Thyroid gland (tissue), 4 donors: Measurements from ENCODE around the gene CCDC201. TPM values are rescaled to one million over a fixed set of nuclear protein-coding genes. Genes with fewer than 3 reads are reported as not detected.
"Not testable (repeated sequence)": the region's sequence is repeated elsewhere in the genome, so short reads cannot be mapped to it uniquely, and the experiment has no call there.

ENCODE experiments used
- DNase-seq, 2 donors: peaks; one replicate each; pipeline ENCODE4 v3.0.0-alpha.2; 2019
- H3K27ac ChIP-seq, 3 donors: fragments of 200-600 bp; sonication (generic); 1 replicate in 2 of 3; 2 replicates in 1 of 3; pipeline ENCODE4 v1.5.1; 2016 to 2019; ENCODE audit warnings: mild to moderate bottlenecking in 1 of 3, moderate library complexity in 1 of 3
- H3K27me3 ChIP-seq: fragments of 200-600 bp; sonication (generic); one replicate; pipeline ENCODE4 v1.5.1; 2019
- H3K36me3 ChIP-seq, 2 donors: fragments of 200-600 bp; sonication (generic); one replicate each; pipeline ENCODE4 v1.5.1; 2016 to 2019
- H3K4me1 ChIP-seq, 2 donors: fragments of 200-600 bp; sonication (generic); one replicate each; pipeline ENCODE4 v1.5.1; 2017 to 2019
- H3K4me3 ChIP-seq, 3 donors: fragments of 200-600 bp; sonication (generic); replicated peaks in 1 of 3; 1 replicate in 2 of 3; 2 replicates in 1 of 3; pipeline ENCODE4 v1.5.1; 2016; ENCODE audit warnings: mild to moderate bottlenecking in 1 of 3
- H3K9me3 ChIP-seq: fragments of 200-600 bp; sonication (generic); one replicate; pipeline ENCODE4 v1.5.1; 2017
- CTCF ChIP-seq, 6 experiments: fragments of 200-600 bp in 3 of 6; fragments of 450-650 bp in 3 of 6; sonication (generic) in 3 of 6; IDR thresholded peaks; one replicate each; pipeline ENCODE4 v1.5.1; 2016 to 2019; ENCODE audit warnings: antibody characterized with exemption in 6 of 6, mild to moderate bottlenecking in 2 of 6, inconsistent platforms in 1 of 6, moderate library complexity in 1 of 6
- POLR2A ChIP-seq, 2 donors: fragments of 450-650 bp; IDR thresholded peaks; one replicate each; pipeline ENCODE4 v1.6.1; 2017; ENCODE audit warnings: antibody characterized with exemption in 2 of 2, mild to moderate bottlenecking in 2 of 2, moderate library complexity in 1 of 2
- WGBS, 2 donors: methylation state at CpG; one replicate each; pipeline ENCODE4 v1.1.5; 2017; 5-methylcytosine and 5-hydroxymethylcytosine counted together
- intact Hi-C: fragments of 100-400 bp; cut with DNase I; formaldehyde crosslinking; loops from one replicate; pipeline ENCODE4 v1.15.1; 2023
- total RNA-seq, 4 donors: library from RNA; depleted of rRNA; stranded (reverse); fragments of >200 nt; gene quantifications; one replicate each; pipeline ENCODE4 v1.2.3, GENCODE V29; 2016

The CCDC201 gene
- total RNA-seq, 4 donors from 2014 or later, result not detected

- H3K36me3 ChIP-seq, result no peaks in the 10 kb centered on the region
- no peak overlapping the region for H3K27ac ChIP-seq
- no peak overlapping the region for H3K4me3 ChIP-seq
- DNase-seq, result no peak
- TF ChIP-seq POLR2A (IDR thresholded peaks at IDR 0.05) (no peak), CTCF (IDR thresholded peaks at IDR 0.05) (no peak)
- WGBS, 2 donors, result 51 to 77% methylated on average over 2 of the region's 2 CpGs
- H3K4me1 ChIP-seq, result no peaks in the 10 kb centered on the region
- no peaks in the 10 kb centered on the region for H3K9me3 ChIP-seq
- no peaks in the 10 kb centered on the region for H3K27me3 ChIP-seq
- intact Hi-C loops, result loop anchor here (10.0 kb wide), 1 partner anchor 713 kb away; the partner anchor contains the start of gene RAMP3
These were observed 5.4 kb downstream of the CCDC201 start for GRCh38 chr7:45867471-45867870.

GRCh38 chr7:45865594-45866410 is 7.1 kb downstream of the CCDC201 start:
- H3K27me3 ChIP-seq, result no peaks in the 10 kb centered on the region
- H3K4me3 ChIP-seq, result no peak overlapping the region
- no peaks in the 10 kb centered on the region for H3K9me3 ChIP-seq
- no peak for DNase-seq
- intact Hi-C loops, result loop anchor here (10.0 kb wide), 1 partner anchor 711 kb away; the partner anchor contains the start of gene RAMP3
- no peaks in the 10 kb centered on the region for H3K4me1 ChIP-seq
- H3K27ac ChIP-seq, result no peak overlapping the region
- H3K36me3 ChIP-seq, result no peaks in the 10 kb centered on the region
- WGBS, 2 donors, result 80 to 81% methylated on average over 9 to 11 of the region's 13 CpGs
- TF ChIP-seq CTCF (IDR thresholded peaks at IDR 0.05) (no peak), POLR2A (IDR thresholded peaks at IDR 0.05) (no peak)

GRCh38 chr7:45863715-45864114 is 9.2 kb downstream of the CCDC201 start:
- Histone ChIP-seq H3K36me3 (no peaks in the 10 kb centered on the region), H3K27ac (no peak overlapping the region), H3K27me3 (no peaks in the 10 kb centered on the region), H3K4me1 (no peaks in the 10 kb centered on the region), H3K9me3 (no peaks in the 10 kb centered on the region), H3K4me3 (no peak overlapping the region)
- WGBS, 2 donors, result 62 to 76% methylated on average over 6 to 9 of the region's 9 CpGs
- DNase-seq, result no peak
- TF ChIP-seq POLR2A (IDR thresholded peaks at IDR 0.05) (no peak), CTCF (IDR thresholded peaks at IDR 0.05) (no peak)
- intact Hi-C loops, result loop anchor here (10.0 kb wide), 1 partner anchor 709 kb away; the partner anchor contains the start of gene RAMP3

GRCh38 chr7:45856888-45857287 is 16.0 kb downstream of the CCDC201 start:
- H3K36me3 ChIP-seq, H3K27me3 ChIP-seq, H3K4me3 ChIP-seq, intact Hi-C loops, H3K9me3 ChIP-seq, H3K27ac ChIP-seq, DNase-seq, H3K4me1 ChIP-seq: not testable (repeated sequence)
- WGBS, 2 donors, result 95% methylated on average over 4 of the region's 4 CpGs

- H3K27ac ChIP-seq, H3K4me3 ChIP-seq, H3K9me3 ChIP-seq, DNase-seq, H3K4me1 ChIP-seq, H3K27me3 ChIP-seq, intact Hi-C loops, H3K36me3 ChIP-seq: not testable (repeated sequence)
- WGBS, 2 donors, result 39 to 42% methylated on average over 3 of the region's 3 CpGs
These were observed 17.2 kb downstream of the CCDC201 start for GRCh38 chr7:45855680-45856079.

- H3K36me3 ChIP-seq, H3K9me3 ChIP-seq, DNase-seq, H3K27me3 ChIP-seq, H3K4me1 ChIP-seq, intact Hi-C loops, H3K27ac ChIP-seq, H3K4me3 ChIP-seq: not testable (repeated sequence)
- WGBS, 2 donors, result 84 to 85% methylated on average over 8 of the region's 8 CpGs
These were observed 19.4 kb downstream of the CCDC201 start for GRCh38 chr7:45853491-45853890.

GRCh38 chr7:45852984-45853383 is 19.9 kb downstream of the CCDC201 start:
- H3K4me3 ChIP-seq, H3K27ac ChIP-seq, H3K9me3 ChIP-seq, H3K4me1 ChIP-seq, H3K36me3 ChIP-seq, DNase-seq, H3K27me3 ChIP-seq, intact Hi-C loops: not testable (repeated sequence)
- WGBS, 2 donors, result 73 to 85% methylated on average over 10 of the region's 10 CpGs

- H3K4me3 ChIP-seq, H3K36me3 ChIP-seq, intact Hi-C loops, H3K4me1 ChIP-seq, H3K27me3 ChIP-seq, H3K27ac ChIP-seq, DNase-seq, H3K9me3 ChIP-seq: not testable (repeated sequence)
- WGBS, 2 donors, result 85 to 89% methylated on average over 6 of the region's 6 CpGs
These were observed 24.1 kb downstream of the CCDC201 start for GRCh38 chr7:45848734-45849133.

GRCh38 chr7:45846536-45846935 is 26.3 kb downstream of the CCDC201 start:
- H3K4me1 ChIP-seq, DNase-seq, H3K36me3 ChIP-seq, intact Hi-C loops, H3K9me3 ChIP-seq, H3K27ac ChIP-seq, H3K4me3 ChIP-seq, H3K27me3 ChIP-seq: not testable (repeated sequence)
- WGBS, 2 donors, result 80% methylated on average over 5 of the region's 5 CpGs
